GM23248 (cell line): Measurements from ENCODE around the gene RIMS4. TPM values are rescaled to one million over a fixed set of nuclear protein-coding genes. Genes with fewer than 3 reads are reported as not detected.

ENCODE experiments used
- DNase-seq: peaks from one replicate; pipeline ENCODE4 v3.0.0-alpha.2; 2015
- H2AFZ ChIP-seq: fragments of 200-600 bp; sonication (generic); 2 replicates; pipeline ENCODE4 v1.6.1; 2016; ENCODE audit warnings: antibody characterized with exemption
- H3F3A ChIP-seq: fragments of 200-600 bp; sonication (generic); 2 replicates; pipeline ENCODE4 v1.6.1; 2016; ENCODE audit warnings: mild to moderate bottlenecking, antibody characterized with exemption, mixed run types; ENCODE audit not compliant: insufficient read depth
- H3K27ac ChIP-seq: fragments of 200-600 bp; sonication (generic); 2 replicates; pipeline ENCODE4 v1.5.1; 2016; ENCODE audit warnings: mild to moderate bottlenecking
- H3K27me3 ChIP-seq: fragments of 200-600 bp; sonication (generic); replicated peaks from 2 replicates; pipeline ENCODE4 v1.6.1; 2016; ENCODE audit warnings: mild to moderate bottlenecking; ENCODE audit not compliant: insufficient read depth
- H3K36me3 ChIP-seq: fragments of 200-600 bp; sonication (generic); 2 replicates; pipeline ENCODE4 v1.6.1; 2016; ENCODE audit warnings: low read depth, mild to moderate bottlenecking
- H3K4me1 ChIP-seq: fragments of 200-600 bp; sonication (generic); 2 replicates; pipeline ENCODE4 v1.6.1; 2016; ENCODE audit warnings: mild to moderate bottlenecking; ENCODE audit not compliant: insufficient read depth
- H3K4me2 ChIP-seq: fragments of 200-600 bp; sonication (generic); one replicate; pipeline ENCODE4 v1.6.1; 2016; ENCODE audit warnings: mild to moderate bottlenecking; ENCODE audit not compliant: unreplicated experiment
- H3K4me3 ChIP-seq: fragments of 200-600 bp; sonication (generic); 2 replicates; pipeline ENCODE4 v1.5.1; 2016; ENCODE audit warnings: mild to moderate bottlenecking
- H3K79me2 ChIP-seq: fragments of 200-600 bp; sonication (generic); 2 replicates; pipeline ENCODE4 v1.6.1; 2016; ENCODE audit warnings: mild to moderate bottlenecking; ENCODE audit not compliant: insufficient read depth
- H3K9ac ChIP-seq: fragments of 200-600 bp; sonication (generic); 2 replicates; pipeline ENCODE4 v1.6.1; 2016; ENCODE audit warnings: mild to moderate bottlenecking
- H3K9me2 ChIP-seq: fragments of 200-600 bp; sonication (generic); 2 replicates; pipeline ENCODE4 v1.6.1; 2016; ENCODE audit warnings: mixed run types, mild to moderate bottlenecking, moderate library complexity; ENCODE audit not compliant: insufficient read depth
- H3K9me3 ChIP-seq: fragments of 200-600 bp; sonication (generic); one replicate; pipeline ENCODE4 v1.6.1; 2017; ENCODE audit warnings: low read depth
- H4K20me1 ChIP-seq: fragments of 200-600 bp; sonication (generic); 2 replicates; pipeline ENCODE4 v1.6.0; 2016; ENCODE audit not compliant: insufficient read depth
- EZH2 ChIP-seq: fragments of 200-600 bp; sonication (generic); IDR thresholded peaks from 2 replicates; pipeline ENCODE4 v1.6.1; 2018; ENCODE audit warnings: antibody characterized with exemption, mild to moderate bottlenecking; ENCODE audit not compliant: insufficient read depth, poor library complexity, severe bottlenecking
- EZH2phosphoT487 ChIP-seq: fragments of 200-600 bp; sonication (generic); IDR thresholded peaks from 2 replicates; pipeline ENCODE4 v1.6.1; 2018; ENCODE audit warnings: antibody characterized with exemption, moderate library complexity, mild to moderate bottlenecking, low read depth; ENCODE audit not compliant: insufficient read depth
- WGBS, 2 experiments: methylation state at CpG; one replicate each; pipeline ENCODE4 v1.1.6; 2015 to 2017; ENCODE audit warnings: low lambda C conversion rate in 2 of 2, low coverage in 1 of 2; ENCODE audit errors: missing lambda C conversion rate in 2 of 2; 5-methylcytosine and 5-hydroxymethylcytosine counted together
- in situ Hi-C: fragments of 300-500 bp; cut with MboI; formaldehyde crosslinking; loops from 2 replicates; pipeline ENCODE4 v1.15.0; 2020
- polyA plus RNA-seq: library from polyadenylated mRNA; unstranded; fragments of >200 nt; fragmentation: Nextera tagmentation; extraction: Ambion mirVana; gene quantifications from 2 replicates; pipeline ENCODE4 v1.2.1, GENCODE V29; 2016
- total RNA-seq: library from RNA; depleted of rRNA; stranded (reverse); fragments of >200 nt; shearing (Covaris generic); gene quantifications from 2 replicates; pipeline ENCODE4 v1.2.3, GENCODE V29; 2014

Gene RIMS4
- total and polyA plus RNA-seq, 2 experiments from 2014 or later: 0.22 TPM; not detected in 1

GRCh38 chr20:44851545-44851944, 41.2 kb upstream of the RIMS4 start:
- Histone ChIP-seq H3K4me2 (no peak overlapping the region), H3K4me1 (no peaks in the 10 kb centered on the region), H3K4me3 (no peak overlapping the region), H4K20me1 (no peaks in the 10 kb centered on the region), H2AFZ (no peak overlapping the region), H3K9me2 (no peaks in the 10 kb centered on the region), H3K27me3 (peaks cover 10% of the 10 kb centered on the region; the same call in 1 of the 2 replicates), H3K9ac (no peak overlapping the region), H3K9me3 (no peaks in the 10 kb centered on the region), H3F3A (no peaks in the 10 kb centered on the region), H3K36me3 (no peaks in the 10 kb centered on the region), H3K79me2 (no peaks in the 10 kb centered on the region), H3K27ac (no peak overlapping the region)
- 34% methylated on average over 3 of the region's 3 CpGs for WGBS, 2 experiments
- no peak for DNase-seq
- in situ Hi-C loops: no loop called here
- TF ChIP-seq EZH2phosphoT487 (no peak), EZH2 (no peak)

- Histone ChIP-seq H3K9ac (no peak overlapping the region), H3K9me3 (no peaks in the 10 kb centered on the region), H3F3A (no peaks in the 10 kb centered on the region), H3K4me1 (no peaks in the 10 kb centered on the region), H3K9me2 (no peaks in the 10 kb centered on the region), H3K79me2 (no peaks in the 10 kb centered on the region), H2AFZ (no peak overlapping the region), H3K27me3 (peaks cover 10% of the 10 kb centered on the region; the same call in 1 of the 2 replicates), H3K4me3 (no peak overlapping the region), H3K36me3 (no peaks in the 10 kb centered on the region), H3K27ac (no peak overlapping the region), H3K4me2 (no peak overlapping the region), H4K20me1 (no peaks in the 10 kb centered on the region)
- 50 to 56% methylated on average over 1 of the region's 1 CpG for WGBS, 2 experiments
- no peak for DNase-seq
- TF ChIP-seq EZH2phosphoT487 (no peak), EZH2 (no peak)
- in situ Hi-C loops: no loop called here
Observed at GRCh38 chr20:44850837-44851236, 40.5 kb upstream of the RIMS4 start.

GRCh38 chr20:44850272-44850671, 39.9 kb upstream of the RIMS4 start:
- Histone ChIP-seq H3K9ac (no peak overlapping the region), H3K9me3 (no peaks in the 10 kb centered on the region), H3K36me3 (no peaks in the 10 kb centered on the region), H3K4me3 (no peak overlapping the region), H2AFZ (no peak overlapping the region), H4K20me1 (no peaks in the 10 kb centered on the region), H3K27ac (no peak overlapping the region), H3K27me3 (peaks cover 10% of the 10 kb centered on the region; the same call in 1 of the 2 replicates), H3F3A (no peaks in the 10 kb centered on the region), H3K4me1 (no peaks in the 10 kb centered on the region), H3K9me2 (no peaks in the 10 kb centered on the region), H3K4me2 (no peak overlapping the region), H3K79me2 (no peaks in the 10 kb centered on the region)
- TF ChIP-seq EZH2phosphoT487 (no peak), EZH2 (no peak)
- WGBS, 2 experiments: 69 to 73% methylated on average over 3 of the region's 3 CpGs
- in situ Hi-C loops: no loop called here
- DNase-seq: no peak

- Histone ChIP-seq H3K27ac (no peak overlapping the region), H3K4me2 (no peak overlapping the region), H3K27me3 (peaks cover 10% of the 10 kb centered on the region; the same call in 1 of the 2 replicates), H3K9ac (no peak overlapping the region), H3F3A (no peaks in the 10 kb centered on the region), H3K9me2 (no peaks in the 10 kb centered on the region), H2AFZ (no peak overlapping the region), H3K4me3 (no peak overlapping the region), H3K4me1 (no peaks in the 10 kb centered on the region), H3K79me2 (no peaks in the 10 kb centered on the region), H4K20me1 (no peaks in the 10 kb centered on the region), H3K9me3 (no peaks in the 10 kb centered on the region), H3K36me3 (no peaks in the 10 kb centered on the region)
- 74 to 75% methylated on average over 1 of the region's 1 CpG for WGBS, 2 experiments
- in situ Hi-C loops: no loop called here
- TF ChIP-seq EZH2phosphoT487: no peak
- TF ChIP-seq EZH2: no peak
- DNase-seq: no peak
Observed at GRCh38 chr20:44849703-44850102, 39.4 kb upstream of the RIMS4 start.
